HepG2 (cell line): Measurements from ENCODE around the gene SLC6A12. TPM values are rescaled to one million over a fixed set of nuclear protein-coding genes. Genes with fewer than 3 reads are reported as not detected.

Experiments used
- ATAC-seq: fragments of 200-7000 bp; cut with Tn5 transposase; 3 replicates; pipeline ENCODE4 v1.9.1; 2020; ENCODE audit warnings: mild to moderate bottlenecking, moderate library complexity
- BruUV-seq: library from RNA; stranded (reverse); fragments of 400-500 nt; replicated peaks from 2 replicates; lab custom pipeline; 2021; lab: Mats Ljungman, UMichigan
- CTCF ChIA-PET: fragments of 300-600 bp; formaldehyde crosslinking; extraction: SDS; loops from one replicate; lab custom pipeline; 2021; ENCODE audit warnings: low total read pairs, inconsistent platforms, low intra/inter-chr PET ratio; lab: Yijun Ruan, JAX
- POLR2A ChIA-PET: fragments of 350-600 bp; sonication (Branson Sonifier 250); formaldehyde crosslinking; loops from one replicate; lab custom pipeline; 2020; ENCODE audit warnings: antibody characterized with exemption, inconsistent platforms; lab: Yijun Ruan, JAX
- DNase-seq: peaks from one replicate; pipeline ENCODE4 v3.0.0-alpha.2; 2015; ENCODE audit warnings: low spot score
- FAIRE-seq: peaks from 3 replicates; lab custom pipeline; 2011; peaks lifted over from hg19 to GRCh38; lab: Jason Lieb, UNC
- H2AFZ ChIP-seq: one replicate; pipeline ENCODE4 v1.6.1; 2011; ENCODE audit warnings: low read length, inconsistent platforms
- H3K27ac ChIP-seq: fragments of 300-600 bp; 3 replicates; pipeline ENCODE4 v1.8.0; 2011; ENCODE audit warnings: mixed run types, mild to moderate bottlenecking, mixed read lengths, low read length, inconsistent platforms; ENCODE audit not compliant: insufficient read depth; ENCODE audit errors: extremely low read length
- H3K27me3 ChIP-seq, 2 experiments: fragments of 200-600 bp in 1 of 2; 2 replicates in 1 of 2; 3 replicates in 1 of 2; pipeline versions ENCODE4 v1.6.0 to v1.8.0; 2011; ENCODE audit warnings: low read length in 2 of 2, mild to moderate bottlenecking in 2 of 2, moderate library complexity in 2 of 2, inconsistent platforms in 1 of 2; ENCODE audit not compliant: insufficient read depth in 2 of 2, control insufficient read depth in 1 of 2
- H3K36me3 ChIP-seq, 2 experiments: fragments of 200-600 bp in 1 of 2; replicated peaks in 1 of 2; 2 replicates in 1 of 2; 3 replicates in 1 of 2; pipeline versions ENCODE4 v1.5.1 to v1.8.0; 2011; ENCODE audit warnings: low read length in 2 of 2, inconsistent platforms in 1 of 2; ENCODE audit not compliant: insufficient read depth in 2 of 2, control insufficient read depth in 1 of 2
- H3K4me1 ChIP-seq: 2 replicates; pipeline ENCODE4 v1.5.1; 2012; ENCODE audit warnings: low read length, inconsistent platforms; ENCODE audit not compliant: insufficient read depth
- H3K4me2 ChIP-seq: 2 replicates; pipeline ENCODE4 v1.6.0; 2011; ENCODE audit warnings: low read depth, low read length, inconsistent platforms
- H3K4me3 ChIP-seq, 3 experiments: fragments of 200-600 bp in 1 of 3; sonication (generic), shearing (Covaris generic) in 1 of 3; replicated peaks in 1 of 3; 2 replicates each; pipeline ENCODE4 v1.5.1; 2011 to 2016; ENCODE audit warnings: low read length in 3 of 3, inconsistent platforms in 2 of 3, low read depth in 2 of 3, mild to moderate bottlenecking in 2 of 3, control low read depth in 1 of 3, mixed read lengths in 1 of 3; ENCODE audit not compliant: insufficient read depth in 1 of 3
- H3K79me2 ChIP-seq: one replicate; pipeline ENCODE4 v1.6.1; 2011; ENCODE audit warnings: low read length, inconsistent platforms; ENCODE audit not compliant: insufficient read depth
- H3K9ac ChIP-seq: 2 replicates; pipeline ENCODE4 v1.6.0; 2011; ENCODE audit warnings: mild to moderate bottlenecking, low read depth, low read length, inconsistent platforms; ENCODE audit not compliant: insufficient read depth
- H3K9me3 ChIP-seq: 2 replicates; pipeline ENCODE4 v1.5.1; 2012; ENCODE audit warnings: mild to moderate bottlenecking, low read length
- H4K20me1 ChIP-seq: 2 replicates; pipeline ENCODE4 v1.6.0; 2011; ENCODE audit warnings: inconsistent platforms, mild to moderate bottlenecking, low read length, moderate library complexity; ENCODE audit not compliant: insufficient read depth
- GLMP ChIP-seq: sonication (generic); formaldehyde crosslinking; IDR thresholded peaks from 2 replicates; pipeline ENCODE4 v1.9.0; 2021; ENCODE audit warnings: missing genetic modification reagents, mild to moderate bottlenecking, borderline replicate concordance
- MBNL3 ChIP-seq: fragments of 250-450 bp; sonication (Bioruptor Pico); conservative IDR thresholded peaks from 2 replicates; pipeline ENCODE4 v1.8.0; 2022; ENCODE audit warnings: mild to moderate bottlenecking, inconsistent platforms
- PLSCR1 ChIP-seq: sonication (generic); formaldehyde crosslinking; IDR thresholded peaks from 2 replicates; pipeline ENCODE4 v1.5.0; 2020; ENCODE audit warnings: missing genetic modification reagents, mild to moderate bottlenecking, borderline replicate concordance
- SP2 ChIP-seq: sonication (generic); formaldehyde crosslinking; IDR thresholded peaks from 2 replicates; pipeline ENCODE4 v1.5.1; 2020; ENCODE audit warnings: mild to moderate bottlenecking, missing genetic modification reagents
- ZNF350 ChIP-seq: sonication (generic); formaldehyde crosslinking; IDR thresholded peaks from 2 replicates; pipeline ENCODE4 v1.4.0; 2020; ENCODE audit warnings: mild to moderate bottlenecking, low read depth, missing genetic modification reagents, borderline replicate concordance
- ZNF839 ChIP-seq: sonication (generic); formaldehyde crosslinking; IDR thresholded peaks from 2 replicates; pipeline ENCODE4 v1.4.0; 2020; ENCODE audit warnings: missing genetic modification reagents, mild to moderate bottlenecking, borderline replicate concordance
- ZSCAN12 ChIP-seq: sonication (generic); formaldehyde crosslinking; IDR thresholded peaks from 2 replicates; pipeline ENCODE4 v1.9.0; 2021; ENCODE audit warnings: mild to moderate bottlenecking, missing genetic modification reagents
- WGBS: methylation state at CpG from one replicate; pipeline ENCODE4 v1.1.6; 2017; ENCODE audit warnings: low lambda C conversion rate; 5-methylcytosine and 5-hydroxymethylcytosine counted together
- in situ Hi-C: cut with HindIII; loops from 2 replicates; pipeline ENCODE4 v1.10.0; 2017; ENCODE audit warnings: low pct_unique_long_range_greater_than_20kb; ENCODE audit not compliant: extremely low pct_ligation_motif_present
- intact Hi-C: fragments of 100-400 bp; cut with micrococcal nuclease; formaldehyde crosslinking; loops from one replicate; pipeline ENCODE4 v1.10.0; 2022; ENCODE audit not compliant: unreplicated experiment
- polyA plus RNA-seq, 8 experiments: library from polyadenylated mRNA; depleted of rRNA in 3 of 8; stranded (reverse) in 7 of 8; unstranded in 1 of 8; fragments of >200 nt; fragmentation: Illumina TruSeq in 4 of 8; extraction: Trizol in 4 of 8; gene quantifications; 2 replicates each; pipeline versions ENCODE4 v1.2.1 to v1.2.3, GENCODE V29; 2011 to 2016; ENCODE audit warnings: low read depth in 4 of 8, missing spikeins in 1 of 8, mixed read lengths in 1 of 8; ENCODE audit not compliant: insufficient read depth in 1 of 8
- total RNA-seq, 5 experiments: library from RNA; depleted of rRNA; stranded (reverse); fragments of >200 nt; fragmentation: Illumina TruSeq; extraction: Trizol; gene quantifications; 2 replicates each; pipeline ENCODE4 v1.2.3, GENCODE V29; 2016; ENCODE audit warnings: low read depth in 1 of 5

SLC6A12 gene
- total and polyA plus RNA-seq, 2 of the 13 experiments (the other 11 are each of a cell fraction or from before 2014, with no cell fraction given): 3.7 to 18.8 TPM

GRCh38 chr12:202081-202731 lies 11.8 kb downstream of the SLC6A12 start:
- 0 out of 2 replicates have a peak, but pooled peaks cover 8% of the 10 kb centered on the region for H3K4me1 ChIP-seq
- no peak overlapping the region for H2AFZ ChIP-seq
- 90% methylated on average over 15 of the region's 15 CpGs for WGBS
- ChIA-PET POLR2A (interaction anchor here (0.8 kb wide), 1 partner anchor 11 kb away, joined by 3 read pairs; no protein-coding TSS in a partner anchor), CTCF (no interaction called here)
- ATAC-seq: no peak
- DNase-seq: no peak
- H3K79me2 ChIP-seq: no peaks in the 10 kb centered on the region
- no peak for TF ChIP-seq ZNF350
- TF ChIP-seq ZNF839 (CRISPR knock-in tag): no peak
- no peak for TF ChIP-seq MBNL3 (CRISPR knock-in tag)
- TF ChIP-seq ZSCAN12: no peak
- TF ChIP-seq PLSCR1 (CRISPR knock-in tag): no peak
- TF ChIP-seq SP2 (CRISPR knock-in tag): no peak
- no peak for TF ChIP-seq GLMP (CRISPR knock-in tag)
- no peaks in the 10 kb centered on the region for H3K9me3 ChIP-seq
- no peak overlapping the region for H3K9ac ChIP-seq
- intact Hi-C loops: no loop called here
- no TSS peak for BruUV-seq
- in situ Hi-C loops: no loop called here
- no peaks in the 10 kb centered on the region for H4K20me1 ChIP-seq
- H3K27ac ChIP-seq: no peak overlapping the region
- no peak for FAIRE-seq
- H3K36me3 ChIP-seq: no peaks in the 10 kb centered on the region
- no peak overlapping the region for H3K4me2 ChIP-seq
- no peak overlapping the region for H3K4me3 ChIP-seq
- no peaks in the 10 kb centered on the region; a peak in 1 of 5 replicates for H3K27me3 ChIP-seq
